Right renal cortex interstitium (tissue), 3 donors: ENCODE results near the gene NFAT5. TPM values are rescaled to one million over a fixed set of nuclear protein-coding genes. Genes with fewer than 3 reads are reported as not detected.
"Not testable (repeated sequence)": the region's sequence is repeated elsewhere in the genome, so short reads cannot be mapped to it uniquely, and the experiment has no call there.

ENCODE experiments used
- DNase-seq, 3 donors: peaks; one replicate each; pipeline ENCODE4 v3.0.0-alpha.2; 2013; ENCODE audit warnings: low read depth in 3 of 3, low spot score in 2 of 3
- polyA plus RNA-seq, 3 donors: library from polyadenylated mRNA; unstranded; fragments of 120-200 nt; gene quantifications; one replicate each; pipeline ENCODE4 v1.2.1, GENCODE V29; 2013; ENCODE audit not compliant: insufficient read length in 3 of 3

NFAT5 gene
- polyA plus RNA-seq, 3 donors = 30.7 to 37.0 (median 32.9) TPM

GRCh38 chr16:69636563-69637146, 70.9 kb downstream of the NFAT5 start:
- DNase-seq = not testable (repeated sequence)

DNA sequence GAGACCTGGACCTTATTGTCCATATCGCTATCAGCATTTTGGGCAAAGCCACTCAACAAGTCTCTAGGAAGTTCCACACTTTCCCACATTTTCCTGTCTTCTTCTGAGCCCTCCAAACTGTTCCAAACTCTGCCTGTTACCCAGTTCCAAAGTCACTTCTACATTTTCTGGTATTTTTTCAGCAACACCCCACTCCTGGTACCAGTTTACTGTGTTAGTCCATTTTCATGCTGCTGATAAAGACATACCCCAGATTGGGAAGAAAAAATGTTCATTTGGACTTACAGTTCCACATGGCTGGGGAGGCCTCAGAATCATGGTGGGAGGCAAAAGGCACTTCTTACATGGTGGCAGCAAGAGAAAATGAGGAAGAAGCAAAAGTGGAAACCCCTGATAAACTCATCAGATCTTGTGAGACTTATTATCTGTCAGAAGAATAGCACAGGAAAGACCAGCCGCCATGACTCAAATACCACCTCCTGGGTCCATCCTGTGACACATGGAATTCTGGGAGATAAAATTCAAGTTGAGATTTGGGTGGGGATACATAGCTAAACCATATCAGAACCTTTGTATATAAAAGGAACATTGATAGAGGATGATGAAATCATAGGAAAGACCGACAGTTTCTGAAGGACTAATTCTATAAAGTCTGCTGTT, 71.6 kb downstream of the NFAT5 start:
- DNase-seq = not testable (repeated sequence)

- DNase-seq = not testable (repeated sequence)
Measured at GRCh38 chr16:69643997-69644396, 78.2 kb downstream of the NFAT5 start.

DNA sequence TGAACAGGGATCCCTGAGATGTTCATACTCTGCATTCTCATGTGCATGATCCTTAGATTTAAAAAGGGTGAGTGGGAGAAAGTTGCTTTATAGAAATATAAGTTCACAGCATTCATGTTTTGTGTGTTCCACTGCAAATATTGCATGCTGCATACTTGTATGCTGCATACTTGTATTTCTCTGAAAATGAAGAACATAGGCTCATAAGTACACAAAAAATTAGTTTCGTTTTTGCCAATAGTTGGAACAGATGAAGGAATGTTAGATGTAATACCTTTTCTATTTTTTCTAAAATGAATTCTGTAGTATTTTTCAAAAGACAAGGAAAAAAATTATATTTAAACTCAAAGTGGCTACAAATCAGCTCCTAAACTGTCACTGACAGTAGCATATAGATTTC, 79.0 kb downstream of the NFAT5 start:
- DNase-seq = no peak

GRCh38 chr16:69647020-69647419, 81.3 kb downstream of the NFAT5 start:
- no peak for DNase-seq

DNA sequence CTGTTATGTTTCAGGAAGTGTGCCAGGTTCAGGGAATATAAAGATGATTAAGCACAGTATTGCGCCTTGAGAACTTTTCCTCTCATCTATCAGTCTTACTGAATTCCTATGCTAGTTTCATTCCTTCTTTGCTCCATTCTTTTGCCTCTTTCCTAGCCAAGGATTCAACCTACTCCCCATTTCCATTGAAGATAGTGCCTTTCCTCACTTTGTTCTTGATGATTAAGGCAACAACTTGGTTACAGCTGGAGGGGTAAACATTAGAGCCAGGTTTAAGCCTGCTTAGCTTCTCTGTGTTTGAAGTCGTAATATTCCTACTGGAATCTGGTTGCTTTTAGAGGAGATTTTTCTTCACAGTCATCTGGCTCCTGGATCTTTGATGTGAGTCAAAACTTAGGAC, 85.5 kb downstream of the NFAT5 start:
- DNase-seq = no peak

GRCh38 chr16:69654280-69654931, 88.6 kb downstream of the NFAT5 start:
- DNase-seq = no peak

- DNase-seq = no peak
Measured at GRCh38 chr16:69660166-69660565, 94.4 kb downstream of the NFAT5 start.

GRCh38 chr16:69662901-69663300, 97.1 kb downstream of the NFAT5 start:
- no peak for DNase-seq

GRCh38 chr16:69663846-69664245, 98.1 kb downstream of the NFAT5 start:
- DNase-seq = no peak

DNA sequence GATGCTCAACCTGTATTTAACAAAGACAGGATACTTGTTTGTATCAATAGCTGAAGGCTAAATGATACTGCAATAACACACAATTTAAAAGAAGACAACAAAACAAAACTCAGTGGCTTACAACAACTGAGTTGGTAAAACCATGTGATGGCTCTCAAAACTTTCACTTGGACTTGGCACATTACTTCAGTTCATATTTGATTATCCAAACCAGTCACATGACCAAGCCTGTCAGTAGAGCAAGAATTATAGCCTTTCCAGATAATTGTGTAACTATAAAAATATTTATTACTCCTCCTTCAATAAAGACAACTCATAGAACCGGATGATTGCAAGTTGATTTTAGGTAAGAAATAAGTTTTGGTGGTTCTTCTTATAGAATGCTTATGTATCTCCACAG, 103.8 kb downstream of the NFAT5 start:
- DNase-seq = no peak

GRCh38 chr16:69672315-69672997, 106.7 kb downstream of the NFAT5 start:
- no peak for DNase-seq

- DNase-seq = no peak
Measured at GRCh38 chr16:69672998-69673713, 107.4 kb downstream of the NFAT5 start.

DNA sequence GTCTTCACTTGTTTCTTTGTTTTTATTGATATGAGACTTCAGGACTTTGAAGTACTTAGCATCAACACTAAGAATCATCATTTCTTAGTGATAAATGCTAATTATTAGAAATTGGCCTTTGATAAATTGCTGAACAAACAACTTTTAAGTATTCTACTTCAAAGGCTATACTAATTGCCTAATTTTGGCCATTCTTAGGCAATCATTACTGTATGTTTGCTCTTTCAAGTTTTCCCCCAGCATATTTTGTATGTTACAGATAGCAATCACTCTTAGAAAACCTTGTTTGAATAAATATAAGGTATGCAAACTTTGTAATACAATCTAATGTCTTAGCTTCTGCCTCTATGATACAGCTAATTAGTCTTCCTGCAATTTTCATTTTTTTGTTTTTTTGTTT, 114.6 kb downstream of the NFAT5 start:
- DNase-seq = no peak

GRCh38 chr16:69688589-69688988, 122.8 kb downstream of the NFAT5 start:
- DNase-seq = no peak

- no peak for DNase-seq
Measured at GRCh38 chr16:69691980-69692911, 126.5 kb downstream of the NFAT5 start.

DNA sequence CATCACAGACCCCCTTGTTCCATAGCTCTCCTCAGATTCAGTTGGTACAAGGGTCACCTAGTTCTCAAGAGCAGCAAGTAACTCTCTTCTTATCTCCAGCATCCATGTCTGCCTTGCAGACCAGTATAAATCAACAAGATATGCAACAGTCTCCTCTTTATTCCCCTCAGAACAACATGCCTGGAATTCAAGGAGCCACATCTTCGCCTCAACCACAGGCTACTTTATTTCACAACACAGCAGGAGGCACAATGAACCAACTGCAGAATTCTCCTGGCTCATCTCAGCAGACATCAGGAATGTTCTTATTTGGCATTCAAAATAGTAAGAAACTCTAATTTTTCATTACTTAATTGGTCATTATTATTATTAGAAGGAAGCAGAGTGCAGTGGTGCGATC, 128.2 kb downstream of the NFAT5 start:
- no peak for DNase-seq

DNA sequence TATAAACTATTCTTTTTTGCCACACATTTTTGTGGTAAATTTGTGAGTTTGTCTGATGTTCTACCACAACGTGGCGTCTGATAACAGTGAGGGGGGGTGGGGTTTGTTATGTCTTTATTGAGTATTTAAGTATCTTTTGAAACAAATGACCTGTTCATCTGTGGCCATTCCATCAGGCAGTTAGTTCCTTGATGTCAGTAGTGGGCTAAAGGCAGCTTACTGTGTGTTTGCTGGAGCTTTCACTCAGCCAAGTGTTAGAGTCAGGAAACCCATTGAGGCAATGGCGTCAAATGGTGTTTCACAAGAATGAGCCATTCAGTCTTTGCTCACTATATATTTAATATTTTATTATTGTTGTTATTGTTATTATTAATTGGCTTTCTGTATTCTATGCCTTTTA, 132.6 kb downstream of the NFAT5 start:
- no peak for DNase-seq

DNA sequence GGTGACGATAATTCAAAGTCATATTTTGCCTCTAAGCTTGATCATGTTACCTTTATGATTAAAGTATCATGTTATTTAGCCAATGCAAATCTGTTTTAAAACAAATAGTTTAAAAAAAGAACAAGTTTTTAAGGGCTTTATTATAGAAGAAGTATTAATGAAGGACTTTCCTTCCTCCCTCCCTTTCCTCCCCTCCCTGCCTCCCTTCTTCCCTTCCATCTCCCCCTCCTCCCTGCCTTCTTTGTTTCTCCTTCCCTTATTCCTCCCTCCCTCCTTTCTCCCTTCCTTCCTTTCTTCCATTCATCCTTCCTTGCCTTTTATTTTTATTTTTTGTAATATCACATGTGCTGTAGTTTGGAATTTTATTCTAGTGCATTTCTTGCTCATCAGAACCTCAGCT, 134.1 kb downstream of the NFAT5 start:
- DNase-seq = no peak

DNA sequence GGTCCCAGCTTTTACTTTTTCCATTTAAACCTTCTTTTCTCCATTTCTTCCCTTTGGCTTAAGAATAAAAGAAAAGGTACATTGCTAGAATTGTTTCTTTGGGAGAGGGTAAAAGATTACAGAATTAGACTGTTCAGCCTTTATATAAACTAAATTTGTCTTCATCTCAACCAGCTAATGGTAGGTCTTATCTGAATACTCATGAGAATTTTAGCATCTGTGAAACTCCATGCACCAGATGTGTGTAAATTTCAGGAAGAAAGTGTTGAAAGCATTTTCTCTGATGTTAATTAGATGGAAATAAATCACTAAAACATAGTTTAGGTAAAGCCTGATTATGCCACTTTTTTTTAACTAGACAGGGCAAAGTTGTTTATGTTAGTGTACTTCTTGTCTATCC, 135.7 kb downstream of the NFAT5 start:
- no peak for DNase-seq
